ENCODE results near the gene ARHGAP29.

DNA sequence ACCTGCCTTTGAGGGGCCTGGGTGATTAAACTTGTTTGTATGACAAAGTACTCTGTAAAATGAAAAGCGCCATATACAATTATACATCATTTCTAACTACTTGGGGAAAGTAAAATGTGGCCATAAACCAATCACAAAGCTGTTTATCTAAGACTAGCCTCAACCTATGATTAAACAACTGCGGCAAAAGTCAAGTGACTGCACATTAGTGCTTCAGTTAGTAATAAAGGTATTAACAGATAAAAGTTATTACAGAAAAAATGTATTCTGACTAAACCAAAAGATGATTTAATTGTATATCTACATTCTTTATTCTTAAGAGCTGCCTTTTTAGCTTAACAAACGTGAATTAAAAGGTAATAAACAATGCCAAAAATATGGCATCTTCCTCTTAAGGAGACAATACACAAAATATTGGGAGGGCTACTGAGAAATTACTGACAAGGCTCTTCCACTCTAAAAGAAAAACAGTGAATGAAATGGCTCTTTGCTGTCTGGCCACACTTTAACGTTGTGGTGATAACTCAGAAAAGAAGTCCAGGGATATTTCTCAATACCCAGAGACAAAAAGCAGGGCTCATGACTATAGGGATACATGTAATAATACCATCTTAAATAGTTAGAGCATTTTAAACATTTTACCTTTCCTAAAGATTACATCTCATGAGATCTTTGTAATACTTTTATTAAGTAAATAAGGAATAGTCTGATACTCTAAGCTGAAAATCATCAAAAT lies 8.6 kb downstream of the ARHGAP29 start:
- TF ChIP-seq RAD21 (IDR thresholded peaks at IDR 0.05 in 1 of 2, conservative IDR thresholded peaks at IDR 0.05 in 1 of 2; ENCODE audit: low read depth in 2 of 2, low read length in 2 of 2) = no peak
- no peak for TF ChIP-seq TEAD4 (IDR thresholded peaks at IDR 0.05; ENCODE audit: low read depth, low read length)
- TF ChIP-seq, protein P1, sequence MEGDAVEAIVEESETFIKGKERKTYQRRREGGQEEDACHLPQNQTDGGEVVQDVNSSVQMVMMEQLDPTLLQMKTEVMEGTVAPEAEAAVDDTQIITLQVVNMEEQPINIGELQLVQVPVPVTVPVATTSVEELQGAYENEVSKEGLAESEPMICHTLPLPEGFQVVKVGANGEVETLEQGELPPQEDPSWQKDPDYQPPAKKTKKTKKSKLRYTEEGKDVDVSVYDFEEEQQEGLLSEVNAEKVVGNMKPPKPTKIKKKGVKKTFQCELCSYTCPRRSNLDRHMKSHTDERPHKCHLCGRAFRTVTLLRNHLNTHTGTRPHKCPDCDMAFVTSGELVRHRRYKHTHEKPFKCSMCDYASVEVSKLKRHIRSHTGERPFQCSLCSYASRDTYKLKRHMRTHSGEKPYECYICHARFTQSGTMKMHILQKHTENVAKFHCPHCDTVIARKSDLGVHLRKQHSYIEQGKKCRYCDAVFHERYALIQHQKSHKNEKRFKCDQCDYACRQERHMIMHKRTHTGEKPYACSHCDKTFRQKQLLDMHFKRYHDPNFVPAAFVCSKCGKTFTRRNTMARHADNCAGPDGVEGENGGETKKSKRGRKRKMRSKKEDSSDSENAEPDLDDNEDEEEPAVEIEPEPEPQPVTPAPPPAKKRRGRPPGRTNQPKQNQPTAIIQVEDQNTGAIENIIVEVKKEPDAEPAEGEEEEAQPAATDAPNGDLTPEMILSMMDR (IDR thresholded peaks at IDR 0.05; ENCODE audit: control extremely low read depth in 1 of 3, insufficient read depth in 1 of 3, low read depth in 1 of 3, low read length in 3 of 3) = no peak
- TF ChIP-seq TAF1 (IDR thresholded peaks at IDR 0.05; ENCODE audit: low read depth, low read length) = no peak
- TF ChIP-seq HDAC6 (IDR thresholded peaks at IDR 0.05; ENCODE audit: low read depth, low read length) = no peak
- TF ChIP-seq RFX5 (IDR thresholded peaks at IDR 0.05; ENCODE audit: borderline replicate concordance, low read depth, low read length) = no peak
- TF ChIP-seq, protein P2, sequence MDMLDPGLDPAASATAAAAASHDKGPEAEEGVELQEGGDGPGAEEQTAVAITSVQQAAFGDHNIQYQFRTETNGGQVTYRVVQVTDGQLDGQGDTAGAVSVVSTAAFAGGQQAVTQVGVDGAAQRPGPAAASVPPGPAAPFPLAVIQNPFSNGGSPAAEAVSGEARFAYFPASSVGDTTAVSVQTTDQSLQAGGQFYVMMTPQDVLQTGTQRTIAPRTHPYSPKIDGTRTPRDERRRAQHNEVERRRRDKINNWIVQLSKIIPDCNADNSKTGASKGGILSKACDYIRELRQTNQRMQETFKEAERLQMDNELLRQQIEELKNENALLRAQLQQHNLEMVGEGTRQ (IDR thresholded peaks at IDR 0.05; ENCODE audit: low read length) = no peak
- TF ChIP-seq EZH2 (IDR thresholded peaks at IDR 0.05; ENCODE audit: low read depth, low read length, severe bottlenecking) = no peak
- TF ChIP-seq, protein P3, sequence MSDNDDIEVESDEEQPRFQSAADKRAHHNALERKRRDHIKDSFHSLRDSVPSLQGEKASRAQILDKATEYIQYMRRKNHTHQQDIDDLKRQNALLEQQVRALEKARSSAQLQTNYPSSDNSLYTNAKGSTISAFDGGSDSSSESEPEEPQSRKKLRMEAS (IDR thresholded peaks at IDR 0.05) = no peak
- TF ChIP-seq NANOG (IDR thresholded peaks at IDR 0.05; ENCODE audit: insufficient read depth, low read depth, low read length, poor library complexity, severe bottlenecking) = no peak
- TF ChIP-seq HDAC2 (IDR thresholded peaks at IDR 0.05; ENCODE audit: borderline replicate concordance in 1 of 2, low read depth in 2 of 2, low read length in 2 of 2) = no peak
- TF ChIP-seq TCF12 (IDR thresholded peaks at IDR 0.05; ENCODE audit: low read depth, low read length) = no peak
